IMR-90 (cell line): ENCODE measurements around the gene GRM4. TPM values are rescaled to one million over a fixed set of nuclear protein-coding genes. Genes with fewer than 3 reads are reported as not detected.

Experiments used
- ATAC-seq: fragments of 200-7000 bp; cut with Tn5 transposase; 2 replicates; pipeline ENCODE4 v1.9.1; 2020; ENCODE audit warnings: low read depth, mild to moderate bottlenecking, moderate library complexity
- BruUV-seq: library from RNA; stranded (reverse); fragments of 400-500 nt; replicated peaks from 2 replicates; lab custom pipeline; 2021; lab: Mats Ljungman, UMichigan
- CTCF ChIA-PET: fragments of 300-600 bp; formaldehyde crosslinking; extraction: SDS; loops from one replicate; lab custom pipeline; 2021; ENCODE audit warnings: antibody characterized with exemption; lab: Yijun Ruan, JAX
- POLR2A ChIA-PET: fragments of 300-600 bp; sonication (Branson Sonifier 250); formaldehyde crosslinking; loops from one replicate; lab custom pipeline; 2022; ENCODE audit warnings: antibody characterized with exemption; ENCODE audit not compliant: unreplicated experiment; lab: Charles Lee
- DNase-seq: peaks from one replicate; pipeline ENCODE4 v3.0.0; 2013
- H2AFZ ChIP-seq: replicated peaks from 2 replicates; pipeline ENCODE3; 2013; ENCODE audit warnings: low read length, mild to moderate bottlenecking; ENCODE audit not compliant: poor library complexity
- H2AK5ac ChIP-seq: 2 replicates; pipeline ENCODE4 v1.6.1; 2013; ENCODE audit warnings: low read depth, low read length, inconsistent platforms
- H2AK9ac ChIP-seq: replicated peaks from 2 replicates; pipeline ENCODE3; 2013; ENCODE audit warnings: mild to moderate bottlenecking, low read depth, low read length, moderate library complexity; ENCODE audit not compliant: poor library complexity
- H2BK120ac ChIP-seq: 2 replicates; pipeline ENCODE4 v1.6.1; 2013; ENCODE audit warnings: low read depth, low read length, inconsistent platforms
- H2BK15ac ChIP-seq: 3 replicates; pipeline ENCODE4 v1.6.1; 2013; ENCODE audit warnings: low read depth, low read length, inconsistent platforms
- H2BK20ac ChIP-seq: 2 replicates; pipeline ENCODE4 v1.6.1; 2013; ENCODE audit warnings: low read depth, mild to moderate bottlenecking, inconsistent platforms, low read length, moderate library complexity
- H2BK5ac ChIP-seq: 2 replicates; pipeline ENCODE4 v1.6.1; 2013; ENCODE audit warnings: mild to moderate bottlenecking, low read depth, low read length, inconsistent platforms; ENCODE audit not compliant: poor library complexity, severe bottlenecking
- H3K14ac ChIP-seq: replicated peaks from 2 replicates; pipeline ENCODE4 v1.6.1; 2013; ENCODE audit warnings: low read depth, low read length, inconsistent platforms
- H3K18ac ChIP-seq: 2 replicates; pipeline ENCODE4 v1.6.1; 2013; ENCODE audit warnings: low read depth, low read length, control low read depth
- H3K23ac ChIP-seq: 2 replicates; pipeline ENCODE4 v1.6.1; 2013; ENCODE audit warnings: low read depth, low read length, inconsistent platforms
- H3K27ac ChIP-seq: 2 replicates; pipeline ENCODE4 v1.5.1; 2013; ENCODE audit warnings: mild to moderate bottlenecking, control low read depth, low read length; ENCODE audit not compliant: insufficient read depth
- H3K27me3 ChIP-seq: 2 replicates; pipeline ENCODE4 v1.6.1; 2013; ENCODE audit warnings: low read length; ENCODE audit not compliant: control insufficient read depth, insufficient read depth
- H3K36me3 ChIP-seq: 2 replicates; pipeline ENCODE4 v1.6.1; 2013; ENCODE audit warnings: low read length, mixed read lengths; ENCODE audit not compliant: control insufficient read depth, insufficient read depth
- H3K4ac ChIP-seq: 2 replicates; pipeline ENCODE4 v1.6.1; 2013; ENCODE audit warnings: low read depth, low read length, inconsistent platforms
- H3K4me1 ChIP-seq: 2 replicates; pipeline ENCODE4 v1.6.1; 2013; ENCODE audit warnings: low read length, mixed read lengths; ENCODE audit not compliant: control insufficient read depth, insufficient read depth
- H3K4me2 ChIP-seq: 2 replicates; pipeline ENCODE4 v1.6.1; 2013; ENCODE audit warnings: low read depth, mild to moderate bottlenecking, control low read depth, low read length, moderate library complexity
- H3K4me3 ChIP-seq: 2 replicates; pipeline ENCODE4 v1.5.1; 2013; ENCODE audit warnings: low read depth, mild to moderate bottlenecking, control low read depth, low read length, moderate library complexity; ENCODE audit not compliant: insufficient read depth
- H3K56ac ChIP-seq: 2 replicates; pipeline ENCODE4 v1.6.1; 2013; ENCODE audit warnings: low read length, inconsistent platforms; ENCODE audit not compliant: insufficient read depth; ENCODE audit errors: extremely low read depth
- H3K79me1 ChIP-seq, 2 experiments: 2 replicates each; pipeline ENCODE4 v1.6.1; 2013; ENCODE audit warnings: low read length in 2 of 2, inconsistent platforms in 1 of 2, low read depth in 1 of 2
- H3K9ac ChIP-seq: 2 replicates; pipeline ENCODE4 v1.6.1; 2013; ENCODE audit warnings: low read depth, low read length, control low read depth
- H3K9me1 ChIP-seq: 2 replicates; pipeline ENCODE4 v1.6.1; 2013; ENCODE audit warnings: low read length, inconsistent platforms; ENCODE audit not compliant: insufficient read depth
- H3K9me3 ChIP-seq: 2 replicates; pipeline ENCODE4 v1.6.1; 2013; ENCODE audit warnings: low read length; ENCODE audit not compliant: control insufficient read depth, insufficient read depth
- H4K20me1 ChIP-seq: 2 replicates; pipeline ENCODE4 v1.6.1; 2013; ENCODE audit warnings: low read length, inconsistent platforms; ENCODE audit not compliant: insufficient read depth
- H4K5ac ChIP-seq: 2 replicates; pipeline ENCODE4 v1.6.1; 2013; ENCODE audit warnings: mild to moderate bottlenecking, low read depth, low read length, control low read depth
- H4K8ac ChIP-seq, 2 experiments: 2 replicates each; pipeline ENCODE4 v1.6.1; 2013; ENCODE audit warnings: low read depth in 2 of 2, low read length in 2 of 2, control low read depth in 1 of 2, inconsistent platforms in 1 of 2
- H4K91ac ChIP-seq: 2 replicates; pipeline ENCODE4 v1.6.1; 2013; ENCODE audit warnings: low read depth, low read length, inconsistent platforms; ENCODE audit not compliant: insufficient read depth
- BHLHE40 ChIP-seq: fragments of 150-350 bp; IDR thresholded peaks from 2 replicates; pipeline ENCODE4 v1.6.1; 2016; ENCODE audit warnings: mild to moderate bottlenecking, low read depth, low read length
- CEBPB ChIP-seq: IDR thresholded peaks from 2 replicates; pipeline ENCODE4 v1.6.1; 2012; ENCODE audit warnings: low read depth, low read length, improper control_type of control experiment
- CHD1 ChIP-seq: IDR thresholded peaks from 2 replicates; pipeline ENCODE4 v1.6.1; 2012; ENCODE audit warnings: low read depth, low read length, improper control_type of control experiment
- CTCF ChIP-seq: conservative IDR thresholded peaks from 2 replicates; pipeline ENCODE4 v1.5.1; 2012; ENCODE audit warnings: mild to moderate bottlenecking, low read depth, low read length, improper control_type of control experiment
- ELK1 ChIP-seq: fragments of 150-350 bp; IDR thresholded peaks from 2 replicates; pipeline ENCODE4 v1.6.1; 2016; ENCODE audit warnings: low read depth, mild to moderate bottlenecking, low read length, moderate library complexity, borderline replicate concordance
- FOS ChIP-seq: fragments of 150-350 bp; IDR thresholded peaks from 2 replicates; pipeline ENCODE4 v1.6.1; 2016; ENCODE audit warnings: low read depth, low read length
- MAFK ChIP-seq: IDR thresholded peaks from 2 replicates; pipeline ENCODE4 v1.6.1; 2012; ENCODE audit warnings: low read depth, low read length, improper control_type of control experiment
- MAZ ChIP-seq: IDR thresholded peaks from 2 replicates; pipeline ENCODE4 v1.6.1; 2012; ENCODE audit warnings: low read depth, mild to moderate bottlenecking, low read length, improper control_type of control experiment, moderate library complexity, borderline replicate concordance
- MXI1 ChIP-seq: IDR thresholded peaks from 2 replicates; pipeline ENCODE4 v1.6.1; 2012; ENCODE audit warnings: low read depth, mild to moderate bottlenecking, low read length, moderate library complexity, borderline replicate concordance
- NFE2L2 ChIP-seq: fragments of 150-350 bp; IDR thresholded peaks from 2 replicates; pipeline ENCODE4 v1.6.1; 2016; ENCODE audit warnings: low read depth, mild to moderate bottlenecking, low read length
- POLR2A ChIP-seq: IDR thresholded peaks from 2 replicates; pipeline ENCODE4 v1.6.1; 2012; ENCODE audit warnings: mild to moderate bottlenecking, low read depth, low read length
- RAD21 ChIP-seq: IDR thresholded peaks from 2 replicates; pipeline ENCODE4 v1.6.1; 2012; ENCODE audit warnings: low read length, improper control_type of control experiment
- RCOR1 ChIP-seq: IDR thresholded peaks from 2 replicates; pipeline ENCODE4 v1.6.1; 2012; ENCODE audit warnings: mild to moderate bottlenecking, low read length, improper control_type of control experiment; ENCODE audit not compliant: insufficient replicate concordance
- RFX5 ChIP-seq: IDR thresholded peaks from 2 replicates; pipeline ENCODE4 v1.8.0; 2012; ENCODE audit warnings: low read depth, mild to moderate bottlenecking, low read length, moderate library complexity
- SMC3 ChIP-seq: fragments of 150-350 bp; IDR thresholded peaks from 2 replicates; pipeline ENCODE4 v1.6.1; 2016; ENCODE audit warnings: low read depth, mild to moderate bottlenecking, antibody characterized with exemption, low read length, moderate library complexity
- USF2 ChIP-seq: fragments of 150-350 bp; IDR thresholded peaks from 2 replicates; pipeline ENCODE4 v1.6.1; 2017; ENCODE audit warnings: mild to moderate bottlenecking, antibody characterized with exemption, low read length, low read depth
- WGBS, 2 experiments: methylation state at CpG; one replicate each; pipeline versions ENCODE4 v1.1.5 to v1.1.7; 2013; ENCODE audit warnings: missing lambda C conversion rate in 2 of 2; ENCODE audit not compliant: insufficient read length in 1 of 2; ENCODE audit errors: extremely low coverage in 2 of 2; 5-methylcytosine and 5-hydroxymethylcytosine counted together
- dilution Hi-C: fragments of 300-500 bp; cut with HindIII; formaldehyde crosslinking; loops from one replicate; pipeline ENCODE4 v1.14.3; 2018; ENCODE audit warnings: low sequenced_read_pairs; ENCODE audit not compliant: unreplicated experiment
- in situ Hi-C: fragments of 300-500 bp; cut with MboI; formaldehyde crosslinking; loops from 3 replicates; pipeline ENCODE4 v1.14.3; 2019; ENCODE audit warnings: low sequenced_read_pairs, inconsistent platforms, mixed read lengths
- intact Hi-C: fragments of 100-400 bp; cut with micrococcal nuclease; formaldehyde crosslinking; loops from 2 replicates; pipeline ENCODE4 v1.10.0; 2022
- polyA plus RNA-seq, 3 experiments: library from polyadenylated mRNA; depleted of rRNA; stranded (reverse); fragments of >200 nt; gene quantifications; 2 replicates each; pipeline ENCODE4 v1.2.3, GENCODE V29; 2012; ENCODE audit warnings: low replicate concordance in 1 of 3
- total RNA-seq: library from RNA; depleted of rRNA; stranded (reverse); fragments of >200 nt; gene quantifications from 2 replicates; pipeline ENCODE4 v1.2.3, GENCODE V29; 2012

GRM4 gene
- total and polyA plus RNA-seq, 2 of the 4 experiments (the other 2 are of a cell fraction): 0.02 TPM; not detected in 1

- Histone ChIP-seq H2BK120ac (no peak overlapping the region), H2BK15ac (no peak overlapping the region), H3K14ac (no peak overlapping the region), H3K4me2 (no peak overlapping the region), H3K4ac (no peak overlapping the region), H3K56ac (no peak overlapping the region), H3K27me3 (peaks cover 34% of the 10 kb centered on the region; the same call in 1 of the 2 replicates), H4K20me1 (no peaks in the 10 kb centered on the region), H2AFZ (peak overlapping the region; percentile 23), H3K23ac (no peak overlapping the region), H3K9ac (no peak overlapping the region), H3K79me1 (no peaks in the 10 kb centered on the region), H3K9me3 (no peaks in the 10 kb centered on the region), H2BK20ac (no peak overlapping the region), H4K91ac (no peak overlapping the region), H2AK5ac (no peak overlapping the region), H3K36me3 (no peaks in the 10 kb centered on the region), H4K5ac (no peak overlapping the region), H3K4me3 (no peak overlapping the region), H2AK9ac (peak overlapping the region; percentile 13), H3K18ac (no peak overlapping the region), H2BK5ac (no peak overlapping the region), H4K8ac (no peak overlapping the region), H3K9me1 (no peaks in the 10 kb centered on the region), H3K4me1 (no peaks in the 10 kb centered on the region), H3K27ac (no peak overlapping the region)
- TF ChIP-seq CEBPB: no peak
- no peak for TF ChIP-seq CHD1
- TF ChIP-seq FOS: no peak
- no peak for TF ChIP-seq USF2
- no peak for TF ChIP-seq MAFK
- no peak for TF ChIP-seq NFE2L2
- TF ChIP-seq SMC3: no peak
- no peak for TF ChIP-seq RFX5
- no peak for TF ChIP-seq RAD21
- TF ChIP-seq POLR2A: no peak
- TF ChIP-seq BHLHE40: no peak
- TF ChIP-seq MAZ: no peak
- no peak for TF ChIP-seq CTCF
- TF ChIP-seq ELK1: no peak
- TF ChIP-seq RCOR1: no peak
- no peak for TF ChIP-seq MXI1
- DNase-seq (no peak), ATAC-seq (no peak)
- POLR2A ChIA-PET: no interaction called here
- in situ Hi-C loops (no loop called here), dilution Hi-C loops (no loop called here), intact Hi-C loops (no loop called here)
- no TSS peak for BruUV-seq
- CTCF ChIA-PET: no interaction called here
- 73% methylated on average over 6 of the region's 14 CpGs; no CpG with 5 or more reads in 1 of the 2 experiments for WGBS, 2 experiments
These were observed 160.6 kb downstream of the GRM4 start for GRCh38 chr6:33985313-33985751.
